ENCODE measurements around the gene COL15A1.

COL15A1 gene

DNA sequence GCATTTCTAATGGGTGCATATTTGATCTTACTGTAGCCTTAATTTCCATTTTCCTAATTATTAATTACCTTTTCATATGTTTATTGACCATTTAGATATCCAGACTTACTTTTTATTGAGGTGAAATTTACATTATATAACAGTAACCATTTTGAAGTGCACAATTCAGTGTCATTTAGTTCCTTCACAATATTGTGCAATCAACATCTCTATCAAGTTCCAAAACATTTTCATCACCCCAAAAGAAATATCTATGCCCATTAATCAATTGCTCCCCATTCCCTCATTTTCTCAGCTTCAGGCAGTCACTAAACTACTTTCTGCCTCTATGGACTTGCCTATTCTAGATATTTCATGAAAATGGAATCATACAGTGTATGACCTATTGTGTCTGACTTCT is 5.9 kb downstream of the COL15A1 start:
- DNase-seq (ENCODE audit: low read depth): no peak

DNA sequence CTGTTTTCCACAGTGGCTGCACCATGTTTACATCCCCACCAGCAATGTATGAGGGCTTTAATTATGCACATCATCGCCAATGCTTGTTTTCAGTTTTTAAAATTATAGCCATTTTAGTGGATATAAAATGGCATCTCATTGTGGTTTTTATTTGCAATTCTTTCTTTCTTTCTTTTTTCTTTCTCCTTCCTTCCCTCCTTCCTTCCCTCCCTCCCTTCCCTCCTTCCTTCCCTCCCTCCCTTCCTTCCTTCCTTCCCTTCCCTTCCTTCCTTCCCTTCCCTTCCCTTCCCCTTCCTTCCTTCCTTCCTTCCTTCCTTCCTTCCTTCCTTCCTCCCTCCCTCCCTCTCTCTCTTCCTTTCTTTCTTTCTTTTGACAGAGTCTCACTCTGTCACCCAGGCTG is 6.6 kb downstream of the COL15A1 start:
- no peak for DNase-seq (ENCODE audit: low read depth)

DNA sequence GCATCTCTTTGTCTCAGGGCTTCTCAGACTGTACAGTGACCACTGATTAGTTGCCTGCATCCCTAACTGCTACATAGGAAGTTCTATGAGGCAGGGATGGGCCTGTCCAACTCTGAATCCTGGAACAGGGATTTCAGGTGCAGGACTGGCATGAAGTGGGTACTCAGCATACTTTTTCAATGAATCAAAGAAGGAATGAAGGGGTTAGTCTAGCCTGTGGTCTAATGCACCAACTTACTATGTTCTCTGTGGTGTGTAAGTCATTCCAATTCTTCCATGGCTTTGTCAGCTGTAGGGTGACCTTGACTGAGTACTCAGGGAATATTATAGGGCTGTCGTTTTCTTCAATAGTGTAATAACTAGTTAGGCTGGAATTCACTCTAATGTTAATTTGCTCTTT is 8.3 kb downstream of the COL15A1 start:
- DNase-seq (ENCODE audit: low read depth): no peak

DNA sequence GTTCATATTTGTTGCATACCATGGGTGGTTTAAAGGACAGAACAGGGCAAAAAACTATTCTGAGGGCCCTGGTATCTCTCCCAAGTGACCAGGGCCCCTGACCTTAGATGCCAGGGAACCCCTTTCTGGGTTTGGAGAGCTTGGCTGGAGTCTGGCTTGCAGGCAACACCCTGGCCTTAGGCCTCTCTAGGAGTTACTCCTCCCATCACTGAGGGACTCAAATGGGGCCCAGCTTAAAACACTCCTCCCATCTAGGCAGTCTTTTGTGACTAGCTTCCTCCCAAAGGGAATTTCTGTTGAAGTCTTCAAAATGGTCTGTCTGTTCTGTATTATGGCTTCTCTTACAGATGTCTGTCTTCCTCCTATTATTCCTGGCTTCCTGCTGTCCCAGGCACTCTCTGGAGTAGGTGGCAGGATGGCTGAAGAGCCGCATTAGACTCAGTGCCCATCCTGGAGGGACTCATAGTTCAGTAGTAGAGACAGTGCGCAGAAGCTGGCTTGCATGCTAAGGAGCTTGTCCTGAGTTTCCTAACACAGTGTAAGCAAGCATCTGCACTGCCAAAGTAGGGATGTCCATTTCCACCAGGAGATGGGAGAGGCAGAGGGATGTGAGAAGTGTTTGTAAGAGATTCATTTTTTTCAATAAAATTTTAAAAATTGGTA is 10.0 kb downstream of the COL15A1 start:
- DNase-seq (ENCODE audit: low read depth): no peak

DNA sequence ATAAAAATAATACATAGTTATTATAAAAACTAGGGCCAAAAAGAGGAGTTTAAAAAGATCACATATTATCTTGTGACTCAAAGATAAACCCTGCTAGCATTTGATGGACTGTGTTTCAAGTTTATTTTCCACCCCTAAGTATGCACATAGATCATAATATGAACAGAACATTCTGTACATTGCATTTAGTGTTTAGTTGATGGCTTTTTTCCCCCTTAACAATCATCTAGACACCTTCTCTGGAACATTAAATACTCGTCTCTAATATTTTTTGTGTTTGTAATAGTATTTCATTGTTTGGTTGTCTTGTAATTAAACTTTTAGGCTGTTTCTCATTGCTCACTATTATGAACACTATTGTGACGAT is 10.5 kb downstream of the COL15A1 start:
- no peak for DNase-seq (ENCODE audit: low read depth)

DNA sequence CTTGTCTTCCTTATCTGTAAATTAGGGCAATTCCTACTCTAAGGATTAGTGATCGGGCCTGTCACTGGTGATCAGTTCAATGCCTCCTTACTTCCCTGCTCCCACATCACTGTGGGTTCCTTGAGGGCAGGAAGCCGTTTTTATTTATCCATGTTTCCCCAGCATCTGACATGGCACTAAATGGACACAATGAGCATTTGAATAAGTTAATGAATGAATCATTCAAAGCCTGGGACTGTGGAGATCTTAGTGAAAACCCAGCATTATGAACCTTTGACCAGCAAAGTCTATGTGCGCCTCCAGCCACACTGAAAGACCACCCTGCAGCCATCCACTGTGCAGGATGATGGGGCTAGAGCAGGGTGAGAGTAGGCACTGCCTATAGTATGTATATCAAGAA is 11.6 kb downstream of the COL15A1 start:
- no peak for DNase-seq (ENCODE audit: low read depth)

DNA sequence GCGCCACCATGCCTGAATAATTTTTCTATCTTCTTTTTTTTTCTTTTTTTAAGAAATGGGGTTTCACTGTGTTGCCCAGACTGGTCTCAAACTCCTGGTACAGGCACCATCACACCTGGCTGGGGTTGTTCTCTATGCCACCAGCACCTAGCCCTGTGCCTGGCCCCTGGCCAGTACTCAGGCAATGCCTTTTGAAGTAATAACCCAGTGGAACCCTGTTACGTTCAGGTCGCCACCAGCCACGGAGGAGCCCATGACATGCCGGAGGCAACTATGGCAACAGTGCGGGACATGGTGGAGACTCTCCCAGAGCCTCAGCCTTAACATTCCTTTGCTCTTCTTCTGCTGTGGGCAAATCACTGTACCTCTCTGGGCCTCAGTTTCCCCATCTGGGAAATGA is 14.1 kb downstream of the COL15A1 start:
- no peak for DNase-seq (ENCODE audit: low read depth)

DNA sequence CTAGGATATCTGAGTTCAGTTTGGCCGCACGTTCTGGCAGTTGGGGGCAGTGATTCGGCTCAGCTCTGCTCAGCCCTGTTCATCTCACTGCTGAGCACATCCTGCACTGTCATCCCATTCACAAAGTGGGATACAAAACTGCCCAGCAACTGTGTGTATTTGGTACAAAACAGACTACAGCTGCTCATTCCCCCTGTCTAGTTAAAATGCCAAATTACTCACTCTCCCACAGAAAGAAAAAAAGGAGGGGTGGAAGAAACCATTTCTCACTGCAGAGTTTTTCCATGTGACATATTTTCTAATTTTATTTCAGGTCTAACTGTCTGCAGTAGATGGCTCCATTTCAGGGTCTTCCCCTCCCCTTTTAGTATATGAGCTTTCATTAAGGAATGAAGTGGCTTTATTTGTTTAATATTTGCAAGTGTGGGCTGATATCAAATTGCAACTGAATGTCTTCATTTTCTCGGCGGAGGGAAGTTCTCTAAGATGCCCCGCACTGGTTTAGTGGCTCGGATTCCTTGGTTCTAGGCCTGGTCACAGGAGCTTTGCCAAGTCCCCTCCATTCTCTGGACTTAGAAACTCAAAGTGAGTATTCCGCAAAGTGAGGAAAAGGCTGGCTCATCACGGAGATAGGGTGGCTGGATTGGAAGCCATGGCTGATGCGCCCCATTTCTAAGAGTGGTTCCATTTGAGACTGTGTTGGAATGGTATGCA is 14.7 kb downstream of the COL15A1 start:
- DNase-seq (ENCODE audit: low read depth): no peak

DNA sequence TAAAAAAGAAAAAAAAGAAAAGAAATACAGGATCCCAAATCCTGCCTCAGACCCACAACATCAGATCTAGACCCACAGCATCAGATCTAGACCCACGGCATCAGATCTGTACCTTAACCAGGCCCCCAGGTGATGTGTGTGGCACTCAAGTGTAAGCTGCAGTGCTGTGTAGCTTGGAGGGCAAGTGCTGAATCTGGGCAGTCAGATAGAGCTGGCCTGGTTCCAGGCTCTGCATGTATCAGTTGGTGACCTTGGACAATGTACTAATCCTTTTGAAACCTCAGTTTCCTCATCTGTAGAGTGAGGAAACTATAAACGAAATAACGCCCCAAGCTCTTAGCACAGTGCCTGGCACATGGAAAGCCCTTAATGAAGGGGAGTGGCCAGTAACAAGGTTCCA is 16.7 kb downstream of the COL15A1 start:
- DNase-seq (ENCODE audit: low read depth): no peak

DNA sequence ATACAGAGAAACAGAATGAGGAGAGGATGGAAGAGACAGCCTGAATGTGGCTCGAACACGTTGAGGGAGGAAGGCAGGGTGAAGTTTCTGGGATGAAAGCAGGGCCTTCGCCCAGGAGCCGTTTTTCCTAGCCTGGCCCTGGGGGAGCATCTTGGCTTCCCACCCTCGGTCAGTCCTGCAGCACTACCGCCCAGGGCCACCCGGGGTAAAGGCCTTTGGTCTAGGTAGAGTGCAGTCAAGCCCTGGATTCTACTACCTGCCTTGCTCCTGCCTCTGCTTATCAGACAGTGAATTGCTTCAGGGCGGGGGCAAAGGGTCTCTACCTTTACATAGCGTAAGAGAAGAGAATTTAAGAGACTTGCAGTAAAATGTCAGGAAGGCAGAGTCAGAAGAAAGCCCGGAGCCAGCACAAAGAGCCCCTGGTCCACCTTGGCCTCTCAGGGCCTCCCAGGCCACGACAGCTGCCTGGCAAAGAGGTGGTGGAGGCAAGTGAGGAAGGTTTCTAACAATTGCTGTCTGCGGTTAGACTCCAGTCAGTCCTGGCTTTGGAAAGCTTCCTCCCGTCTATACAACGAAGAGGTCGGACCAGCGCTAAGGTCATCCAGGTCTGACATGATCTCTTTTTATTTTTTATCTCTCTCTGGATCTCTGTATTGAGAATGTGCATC is 17.9 kb downstream of the COL15A1 start:
- no peak for DNase-seq (ENCODE audit: low read depth)

DNA sequence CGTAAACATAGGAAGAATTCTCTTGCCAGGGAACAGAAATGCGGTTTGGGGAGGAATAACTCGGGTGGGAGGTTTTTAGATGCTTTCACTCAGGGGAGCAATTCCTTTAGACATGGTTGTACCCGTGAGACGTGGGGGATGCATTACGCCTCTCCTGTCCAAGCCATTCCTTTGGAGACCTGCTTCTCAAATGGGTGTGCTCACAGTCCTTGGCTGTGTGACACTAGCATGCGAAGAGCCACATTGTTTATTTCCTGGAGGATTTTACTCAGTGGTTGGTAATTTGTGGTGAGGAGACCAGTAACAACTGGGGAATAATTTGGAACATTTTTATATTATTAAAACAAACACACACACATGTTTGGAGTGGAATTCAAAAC is 18.5 kb downstream of the COL15A1 start:
- DNase-seq (ENCODE audit: low read depth): no peak

DNA sequence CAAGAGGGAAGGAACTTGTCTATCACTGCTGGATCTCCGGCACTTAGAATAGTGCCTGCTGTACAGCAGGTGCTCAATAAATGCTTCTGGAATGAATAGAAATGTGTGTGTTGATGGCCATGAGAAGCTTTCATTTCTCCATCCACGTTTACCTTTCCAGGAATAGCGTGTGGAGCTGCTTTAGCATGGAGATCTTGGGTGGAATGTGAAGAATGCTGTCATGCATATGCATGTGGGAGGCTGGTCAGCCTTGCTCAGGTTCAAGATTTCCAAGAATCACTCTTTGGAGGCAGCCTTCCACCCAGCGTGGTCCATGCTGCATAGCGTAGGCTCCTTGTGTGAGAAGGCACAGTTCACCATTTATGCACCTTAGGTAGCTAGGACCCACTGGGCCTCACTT is 19.2 kb downstream of the COL15A1 start:
- no peak for DNase-seq (ENCODE audit: low read depth)

DNA sequence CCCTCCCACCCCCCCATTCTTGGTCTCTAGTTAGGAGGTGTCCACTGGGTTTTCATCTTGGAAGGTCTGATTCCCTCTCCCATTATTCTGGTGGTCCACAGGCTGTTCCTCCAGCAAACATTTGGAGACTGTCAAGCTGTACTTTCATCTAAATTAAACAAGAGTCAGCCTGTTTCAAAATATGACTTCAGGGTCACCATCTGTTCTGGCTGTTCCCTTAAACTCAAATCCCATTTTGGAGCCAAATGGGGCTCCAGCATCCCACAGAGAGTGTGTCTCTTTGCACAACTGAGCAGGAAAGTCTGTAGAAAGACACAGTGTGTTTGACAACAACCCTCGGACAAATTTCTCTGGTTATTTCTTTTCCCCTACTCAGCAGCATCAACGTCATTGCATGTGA is 20.5 kb downstream of the COL15A1 start:
- DNase-seq (ENCODE audit: low read depth): no peak

DNA sequence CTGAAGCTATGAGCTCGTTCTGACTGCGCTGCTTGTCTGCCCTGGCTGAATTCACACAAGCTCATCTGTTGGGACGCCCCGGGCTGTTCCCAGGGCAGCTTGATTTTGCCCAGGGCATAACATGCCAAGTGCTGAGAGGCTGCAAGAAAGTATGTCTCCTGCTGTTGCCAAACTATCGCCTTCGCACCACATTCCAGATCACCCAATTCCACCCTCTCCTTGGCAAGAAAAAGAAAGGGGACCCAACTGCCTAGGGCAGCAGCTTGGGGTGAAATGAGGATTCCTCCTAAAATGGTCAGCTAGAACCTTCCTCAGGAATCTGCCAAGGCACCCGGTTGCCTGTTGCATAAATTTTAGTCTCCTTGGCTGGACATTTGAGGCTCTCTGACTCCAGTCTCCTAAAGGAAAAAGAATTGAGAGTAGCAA is 21.2 kb downstream of the COL15A1 start:
- DNase-seq (ENCODE audit: low read depth): no peak

DNA sequence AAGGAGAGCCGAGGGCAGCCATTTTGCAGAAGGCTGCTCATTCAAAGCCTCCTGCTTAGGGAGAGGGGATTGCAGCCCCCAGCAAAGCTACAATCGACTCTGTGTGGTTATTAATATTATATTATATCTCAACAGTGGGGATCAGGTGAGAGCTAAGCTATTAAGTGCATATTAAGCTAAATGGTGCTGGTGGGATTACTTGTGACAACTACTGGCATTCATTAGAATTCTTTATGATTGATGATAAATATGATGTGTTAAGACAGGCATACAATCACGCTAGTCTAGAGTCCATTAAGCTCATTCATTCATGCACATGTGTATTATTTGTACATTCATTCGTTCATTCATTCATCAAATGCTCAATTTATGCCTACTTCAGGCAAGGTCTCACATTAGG is 23.0 kb downstream of the COL15A1 start:
- DNase-seq (ENCODE audit: low read depth): no peak

DNA sequence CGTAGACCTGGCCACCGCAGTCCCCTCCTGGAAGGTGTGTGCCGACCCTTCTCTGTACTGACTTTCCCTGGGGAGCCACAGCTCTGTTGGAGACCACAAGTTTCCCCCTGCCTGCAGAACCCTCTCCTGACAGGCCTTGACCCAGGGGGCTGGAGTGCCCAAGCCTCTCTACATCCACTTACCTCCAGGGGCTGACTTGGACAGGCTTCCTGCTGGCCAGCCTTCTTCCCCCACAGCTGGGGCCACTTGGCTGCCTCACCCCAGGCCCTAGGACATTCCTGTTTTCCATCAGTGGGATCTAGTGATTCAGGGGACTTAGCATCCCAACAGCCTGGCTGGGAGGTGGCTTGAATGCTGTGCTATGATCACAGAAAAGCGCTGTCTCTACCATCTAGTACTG is 23.6 kb downstream of the COL15A1 start:
- DNase-seq (ENCODE audit: low read depth): no peak

DNA sequence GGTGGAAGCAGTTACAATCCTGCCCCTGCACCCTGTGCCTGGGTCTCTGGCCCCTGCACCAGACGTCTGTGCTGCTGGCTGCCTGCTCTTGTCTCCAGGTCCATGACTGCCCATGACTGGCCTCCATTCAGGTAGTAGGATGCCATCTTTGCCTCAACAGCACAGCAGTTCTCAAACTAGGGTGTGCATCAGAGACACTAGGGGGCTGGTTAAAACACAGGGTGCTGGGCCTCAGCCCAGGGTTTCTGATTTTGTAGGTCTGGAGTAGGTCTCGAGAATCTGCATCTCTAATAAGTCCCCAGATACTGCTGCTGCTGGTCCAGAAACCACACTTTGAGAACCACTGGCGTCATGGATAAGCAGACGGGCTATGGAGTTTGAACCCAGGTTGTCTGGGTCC is 24.0 kb downstream of the COL15A1 start:
- DNase-seq (ENCODE audit: low read depth): no peak

DNA sequence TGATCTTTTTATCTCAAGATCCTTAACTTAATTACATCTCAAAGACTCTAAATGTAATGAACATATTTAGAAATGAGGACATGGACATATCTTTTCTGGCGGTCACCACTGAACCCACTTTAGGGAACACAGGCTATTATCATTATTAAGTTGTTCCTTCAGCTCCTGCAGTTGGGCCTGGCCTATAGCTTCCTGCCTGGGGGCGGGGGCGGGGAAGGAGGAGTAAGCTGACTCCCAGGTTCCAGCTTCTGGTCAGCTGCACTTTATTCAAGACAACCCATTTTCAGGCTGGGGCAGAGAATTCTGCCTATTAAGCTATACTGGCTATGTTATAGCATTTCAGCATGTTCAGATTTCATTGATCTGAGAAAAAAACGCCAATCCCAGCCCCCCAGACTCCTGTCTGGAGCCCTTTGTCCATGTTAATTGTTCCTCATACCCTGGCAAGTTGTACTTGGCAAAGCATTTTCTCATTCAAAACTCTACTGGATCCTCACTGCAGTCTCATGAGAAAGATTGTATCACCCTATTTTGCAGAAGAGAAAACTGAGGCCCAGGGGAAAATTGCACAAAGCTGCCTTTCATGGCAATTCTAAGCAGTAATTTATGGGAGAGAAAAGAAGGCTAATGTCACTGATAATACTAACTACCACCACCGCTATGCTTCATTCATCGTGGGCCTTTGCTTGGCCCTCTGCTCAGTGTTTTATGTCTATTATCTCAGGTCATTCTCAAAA is 25.1 kb downstream of the COL15A1 start:
- DNase-seq (ENCODE audit: low read depth): no peak

DNA sequence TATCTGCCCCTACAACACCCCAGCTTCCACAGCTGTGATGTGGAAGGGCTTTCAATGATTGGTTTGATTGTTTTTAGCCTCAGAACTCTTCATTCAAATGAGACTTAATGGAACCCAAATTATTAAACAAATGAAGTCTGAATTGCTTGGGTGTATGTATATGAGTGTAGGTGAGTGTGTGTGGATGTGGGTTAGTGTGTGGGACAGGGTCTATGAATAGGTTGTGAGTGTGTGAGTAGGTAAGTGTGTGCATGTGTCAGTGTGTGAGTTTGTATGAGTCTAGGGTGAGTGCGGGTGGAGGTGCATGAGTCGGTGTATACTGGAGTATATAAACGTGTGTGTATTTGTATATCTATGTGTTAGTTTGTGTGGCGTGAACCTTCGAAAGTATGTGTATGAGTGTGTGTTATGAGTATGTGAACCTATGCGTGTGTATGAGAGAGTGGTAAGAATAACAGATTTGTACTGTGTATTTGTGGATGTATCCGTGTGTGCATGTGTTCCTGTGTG is 26.9 kb downstream of the COL15A1 start:
- DNase-seq (ENCODE audit: low read depth): no peak

DNA sequence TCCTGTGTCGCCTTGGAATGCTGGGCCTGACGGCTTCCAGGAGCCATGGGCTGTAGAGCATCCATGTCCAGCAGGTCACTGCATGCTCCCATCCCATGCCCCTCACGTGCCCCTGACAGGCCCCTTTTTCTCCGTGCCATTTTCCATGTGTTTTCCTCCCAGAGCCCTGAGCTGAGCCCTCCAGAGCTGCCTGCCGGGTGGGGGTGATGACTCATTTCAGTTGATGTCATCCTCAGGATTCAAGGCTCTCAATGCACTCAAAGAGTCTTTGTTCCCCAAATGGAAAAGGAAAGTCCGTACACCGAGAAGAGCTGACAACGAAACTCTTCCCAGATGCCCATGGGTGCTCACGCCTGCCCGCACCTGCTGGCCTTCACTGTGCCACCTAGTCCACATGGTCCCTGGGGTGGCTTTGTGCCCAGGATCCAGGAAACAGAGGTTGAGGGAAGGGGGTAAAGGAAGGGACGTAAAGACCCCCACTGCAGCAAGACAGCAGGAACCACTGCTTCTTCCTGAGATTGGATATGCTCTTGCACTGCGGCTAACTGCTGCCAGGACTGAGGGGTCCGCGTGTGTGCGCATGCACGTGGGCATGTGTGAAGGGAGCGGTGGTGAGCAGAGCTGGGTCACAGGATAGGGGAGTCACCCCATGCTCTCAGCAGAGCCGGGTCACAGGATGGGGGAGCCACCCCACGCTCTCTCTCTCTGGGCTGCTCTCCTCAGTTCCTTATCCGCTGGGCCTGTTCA is 27.6 kb downstream of the COL15A1 start:
- DNase-seq (ENCODE audit: low read depth): no peak

DNA sequence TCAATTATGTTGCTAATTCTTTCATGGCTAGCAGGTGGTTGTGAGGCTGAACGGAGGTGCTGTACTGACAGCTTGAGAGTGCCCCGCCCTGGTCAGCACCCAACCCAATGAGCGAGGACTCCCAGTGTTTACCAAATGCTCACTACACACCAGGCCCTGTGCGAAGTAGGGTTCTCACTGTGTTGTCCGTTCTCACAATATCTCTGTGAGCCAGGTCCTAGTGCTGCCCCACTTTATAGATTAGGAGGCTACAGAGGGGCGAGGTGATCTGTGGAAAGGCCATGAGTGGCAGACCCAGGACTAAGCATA is 28.2 kb downstream of the COL15A1 start:
- DNase-seq (ENCODE audit: low read depth): no peak

DNA sequence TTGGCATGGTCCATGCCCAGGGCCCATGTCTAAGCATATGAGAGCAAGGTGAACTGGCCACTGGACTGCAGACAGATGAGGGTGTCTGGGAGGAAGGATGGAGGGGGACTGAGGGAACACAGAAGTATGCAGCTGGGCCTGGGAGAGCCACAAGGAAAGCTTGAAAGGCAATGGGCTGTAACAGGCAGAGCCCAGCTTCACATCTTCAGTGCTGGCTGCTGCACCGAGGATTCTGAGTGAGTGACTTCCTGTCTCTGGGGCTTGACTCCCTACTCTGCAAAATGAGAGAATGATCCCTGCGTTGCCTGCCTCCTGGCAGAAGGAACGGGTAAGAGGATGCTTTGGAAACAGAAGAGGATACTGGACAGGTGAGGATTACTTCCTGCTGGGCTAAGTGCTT is 29.0 kb downstream of the COL15A1 start:
- DNase-seq (ENCODE audit: low read depth): no peak

All from stimulated activated CD8-positive, alpha-beta memory T cell treated with anti-CD3 and anti-CD28 coated beads, Interleukin-7, amount 100 ng/mL, for 24 hours (primary cell).